Measurements from ENCODE around the gene C5orf46. TPM values are rescaled to one million over a fixed set of nuclear protein-coding genes. Genes with fewer than 3 reads are reported as not detected.

The C5orf46 gene
- total RNA-seq, 1 donor from 2014 or later = not detected

GRCh38 chr5:147842869-147843268 is 63.5 kb downstream of the C5orf46 start:
- TF ChIP-seq, protein P1, sequence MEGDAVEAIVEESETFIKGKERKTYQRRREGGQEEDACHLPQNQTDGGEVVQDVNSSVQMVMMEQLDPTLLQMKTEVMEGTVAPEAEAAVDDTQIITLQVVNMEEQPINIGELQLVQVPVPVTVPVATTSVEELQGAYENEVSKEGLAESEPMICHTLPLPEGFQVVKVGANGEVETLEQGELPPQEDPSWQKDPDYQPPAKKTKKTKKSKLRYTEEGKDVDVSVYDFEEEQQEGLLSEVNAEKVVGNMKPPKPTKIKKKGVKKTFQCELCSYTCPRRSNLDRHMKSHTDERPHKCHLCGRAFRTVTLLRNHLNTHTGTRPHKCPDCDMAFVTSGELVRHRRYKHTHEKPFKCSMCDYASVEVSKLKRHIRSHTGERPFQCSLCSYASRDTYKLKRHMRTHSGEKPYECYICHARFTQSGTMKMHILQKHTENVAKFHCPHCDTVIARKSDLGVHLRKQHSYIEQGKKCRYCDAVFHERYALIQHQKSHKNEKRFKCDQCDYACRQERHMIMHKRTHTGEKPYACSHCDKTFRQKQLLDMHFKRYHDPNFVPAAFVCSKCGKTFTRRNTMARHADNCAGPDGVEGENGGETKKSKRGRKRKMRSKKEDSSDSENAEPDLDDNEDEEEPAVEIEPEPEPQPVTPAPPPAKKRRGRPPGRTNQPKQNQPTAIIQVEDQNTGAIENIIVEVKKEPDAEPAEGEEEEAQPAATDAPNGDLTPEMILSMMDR (IDR thresholded peaks at IDR 0.05; ENCODE audit: unreplicated experiment) = no peak
- Mint-ChIP-seq H3K36me3 (ENCODE audit: insufficient read depth) (no peaks in the 10 kb centered on the region), H3K27me3 (peaks cover 4% of the 10 kb centered on the region), H3K4me1 (ENCODE audit: low read depth) (peaks cover 24% of the 10 kb centered on the region), H3K4me3 (ENCODE audit: low read depth) (no peak overlapping the region), H3K27ac (peak overlapping the region; percentile 40), H3K9me3 (ENCODE audit: low read depth) (peaks cover 2% of the 10 kb centered on the region)
- no peak for DNase-seq (ENCODE audit: low spot score, unreplicated experiment)

Other genes starting within 250 kb of the C5orf46 start
- 5.0 and 6.0 TPM in 2 replicates for gene JAKMIP2, start 123.8 kb downstream of the C5orf46 start, total RNA-seq
- 3,409 and 3,546 TPM in 2 replicates for gene SPINK1, start 74.9 kb downstream of the C5orf46 start, total RNA-seq
- gene SCGB3A2, start 27.8 kb downstream of the C5orf46 start, total RNA-seq = not detected in 2 replicates
- gene SPINK5, start 157.4 kb upstream of the C5orf46 start, total RNA-seq = 19.7 and 23.8 TPM in 2 replicates

All from progenitor cell of endocrine pancreas (in vitro differentiated cells).